CD4-positive, alpha-beta T cell treated with Interleukin-12 subunit alpha and Interleukin-12 subunit beta, for 1 hour (primary cell): Measurements from ENCODE around the gene ATXN1.
"Not testable (repeated sequence)": the region's sequence is repeated elsewhere in the genome, so short reads cannot be mapped to it uniquely, and the experiment has no call there.

Source experiments
- DNase-seq: peaks from one replicate; pipeline ENCODE4 v3.0.0-alpha.2; 2020

Gene ATXN1

GRCh38 chr6:16431106-16431505 lies 330.2 kb downstream of the ATXN1 start:
- DNase-seq: no peak

GRCh38 chr6:16430391-16431089 lies 330.7 kb downstream of the ATXN1 start:
- DNase-seq: no peak

DNA sequence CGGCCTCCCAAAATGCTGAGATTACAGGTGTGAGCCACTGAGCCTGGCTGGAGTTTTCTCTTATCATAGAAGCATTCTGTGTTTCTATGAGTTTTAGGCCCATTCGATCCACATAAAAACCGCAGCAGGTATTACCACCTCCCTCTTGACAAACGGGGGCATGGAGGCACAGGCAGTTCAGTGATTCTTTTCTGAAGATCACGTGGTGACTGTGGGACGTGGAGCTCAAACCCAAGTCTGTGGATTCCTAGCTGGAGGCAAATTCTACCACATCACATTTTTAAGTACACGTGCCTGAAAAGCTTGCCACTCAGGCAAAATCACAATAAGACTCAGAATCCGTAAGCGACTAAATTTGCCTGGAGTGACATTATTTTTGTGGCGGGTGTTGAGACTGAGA lies 331.6 kb downstream of the ATXN1 start:
- DNase-seq: no peak

DNA sequence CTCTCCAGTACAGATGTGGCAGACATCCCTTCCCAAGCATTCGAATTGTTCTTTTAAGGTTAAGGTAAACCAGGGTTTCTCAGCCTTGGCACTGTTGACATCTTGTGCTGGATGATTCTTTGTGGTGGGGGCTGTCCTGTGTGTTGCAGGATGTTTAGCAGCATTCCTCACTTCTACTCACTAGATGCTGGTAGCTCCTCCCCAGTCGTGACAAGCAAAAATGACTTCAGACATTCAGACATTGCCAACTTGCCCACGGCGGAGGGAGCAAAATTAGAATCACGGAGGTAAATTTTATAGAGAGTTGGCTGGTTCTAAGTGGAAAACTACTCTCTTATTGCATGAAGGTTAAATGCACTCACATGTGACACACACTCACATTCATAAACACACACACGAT lies 334.1 kb downstream of the ATXN1 start:
- no peak for DNase-seq

- no peak for DNase-seq
Measured at GRCh38 chr6:16425881-16426615, 335.2 kb downstream of the ATXN1 start.

- DNase-seq: no peak
Measured at GRCh38 chr6:16421462-16421960, 339.7 kb downstream of the ATXN1 start.

DNA sequence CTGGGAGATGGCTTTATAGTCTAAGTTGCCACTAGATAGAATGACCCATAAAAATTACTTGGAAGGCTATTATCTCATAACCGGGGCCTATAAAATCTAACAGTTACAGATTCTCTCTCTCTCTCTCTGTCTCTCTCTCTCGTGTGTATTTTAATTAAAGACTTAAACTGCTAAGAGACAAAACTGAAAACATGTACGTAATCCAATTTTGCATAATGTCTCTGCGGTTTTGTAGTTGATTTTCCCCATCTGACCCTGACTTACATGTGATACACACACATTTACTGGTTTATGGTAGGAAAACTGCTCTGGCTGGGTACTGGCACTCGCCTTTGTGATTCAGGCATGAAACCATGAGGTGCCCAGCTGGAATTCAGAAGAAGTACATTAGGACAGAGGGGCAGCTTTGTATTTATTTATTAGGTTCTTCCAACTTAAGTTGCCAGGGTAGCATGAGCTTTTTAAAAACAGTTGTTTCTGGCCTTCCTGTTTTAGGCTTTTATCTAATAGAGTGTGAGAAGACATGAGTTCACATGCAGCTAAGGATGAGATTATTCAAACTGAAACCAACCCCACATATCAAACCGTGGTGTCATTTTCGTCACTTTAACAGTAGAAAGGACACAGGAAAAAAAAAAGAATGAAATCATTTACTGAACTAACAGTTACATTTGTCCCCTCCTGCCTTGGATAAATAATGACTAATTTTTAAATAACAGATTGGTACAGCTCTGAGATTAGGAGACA lies 340.4 kb downstream of the ATXN1 start:
- peak; percentile 78 for DNase-seq

DNA sequence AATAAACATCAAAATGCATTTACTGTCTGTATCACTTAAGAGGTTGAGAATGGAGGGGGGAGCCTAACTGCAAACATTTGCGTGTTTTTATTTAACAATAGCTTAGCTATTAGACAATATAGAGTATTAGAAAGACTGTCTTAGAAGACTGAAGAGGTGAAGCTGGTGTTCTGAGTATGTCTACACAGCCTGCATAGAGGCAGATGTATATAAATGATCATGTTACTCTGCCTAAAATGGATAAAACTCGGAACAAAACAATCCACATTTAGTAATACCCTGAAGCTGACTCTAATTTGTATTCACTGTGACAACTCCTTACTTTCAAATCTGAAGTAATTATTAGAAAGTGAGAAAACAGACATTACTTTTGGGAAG lies 340.9 kb downstream of the ATXN1 start:
- no peak for DNase-seq

DNA sequence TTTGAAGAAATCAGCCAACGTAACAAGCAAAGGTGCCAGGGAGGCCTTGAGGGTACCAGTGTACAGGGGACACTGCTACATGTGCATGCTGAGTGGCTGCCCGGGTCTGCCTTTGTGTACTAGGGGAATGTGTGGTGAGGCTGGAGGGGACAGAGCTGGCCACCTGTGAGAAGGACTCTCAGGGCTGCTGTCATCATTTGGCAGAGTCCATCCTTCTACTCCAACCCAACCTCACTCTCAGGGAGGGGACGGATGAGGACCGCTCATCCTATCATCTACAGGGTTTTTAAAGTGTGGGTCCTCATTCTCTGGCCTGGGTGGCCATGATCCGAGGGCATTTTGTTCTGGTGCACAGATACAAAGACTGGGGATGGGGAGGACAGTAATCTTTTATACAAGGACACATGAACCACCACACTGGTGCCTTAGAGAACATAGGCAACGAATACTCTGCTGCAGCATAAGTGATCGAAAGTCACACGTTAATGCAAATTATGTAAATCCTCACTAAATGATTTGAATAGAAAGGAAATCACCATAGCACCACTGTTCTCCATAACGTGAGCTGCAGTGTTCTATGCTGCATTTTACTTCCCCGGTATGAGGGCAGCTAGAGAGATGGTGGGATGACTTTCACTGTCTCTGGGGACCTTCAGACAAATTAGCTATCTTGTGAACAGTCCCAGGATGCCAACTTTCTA lies 341.5 kb downstream of the ATXN1 start:
- no peak for DNase-seq

GRCh38 chr6:16418151-16418550 lies 343.1 kb downstream of the ATXN1 start:
- DNase-seq: no peak

DNA sequence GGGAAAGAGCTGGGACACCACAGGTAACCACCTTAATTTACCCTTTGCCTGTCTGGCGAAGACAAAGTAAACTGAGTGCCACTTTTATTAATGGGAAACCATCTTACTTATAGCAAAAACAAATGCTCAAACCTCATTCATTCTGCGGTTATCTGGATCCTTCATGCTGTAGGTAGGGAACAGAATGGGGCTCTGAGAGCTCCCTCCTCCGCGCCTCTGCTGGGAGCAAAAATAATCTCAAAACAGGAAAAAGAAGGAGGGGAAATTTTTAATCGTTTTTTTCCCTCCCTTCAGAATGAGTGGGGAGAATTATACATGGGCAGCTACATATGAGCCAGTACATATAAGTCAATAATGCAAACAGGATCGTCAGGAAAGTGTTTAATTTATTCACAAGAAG lies 345.6 kb downstream of the ATXN1 start:
- DNase-seq: no peak

- peak; percentile 41 for DNase-seq
Measured at GRCh38 chr6:16414205-16414604, 347.1 kb downstream of the ATXN1 start.

GRCh38 chr6:16413399-16413798 lies 347.9 kb downstream of the ATXN1 start:
- DNase-seq: peak; percentile 62

GRCh38 chr6:16412982-16413381 lies 348.3 kb downstream of the ATXN1 start:
- DNase-seq: no peak

GRCh38 chr6:16412171-16412570 lies 349.1 kb downstream of the ATXN1 start:
- DNase-seq: no peak

DNA sequence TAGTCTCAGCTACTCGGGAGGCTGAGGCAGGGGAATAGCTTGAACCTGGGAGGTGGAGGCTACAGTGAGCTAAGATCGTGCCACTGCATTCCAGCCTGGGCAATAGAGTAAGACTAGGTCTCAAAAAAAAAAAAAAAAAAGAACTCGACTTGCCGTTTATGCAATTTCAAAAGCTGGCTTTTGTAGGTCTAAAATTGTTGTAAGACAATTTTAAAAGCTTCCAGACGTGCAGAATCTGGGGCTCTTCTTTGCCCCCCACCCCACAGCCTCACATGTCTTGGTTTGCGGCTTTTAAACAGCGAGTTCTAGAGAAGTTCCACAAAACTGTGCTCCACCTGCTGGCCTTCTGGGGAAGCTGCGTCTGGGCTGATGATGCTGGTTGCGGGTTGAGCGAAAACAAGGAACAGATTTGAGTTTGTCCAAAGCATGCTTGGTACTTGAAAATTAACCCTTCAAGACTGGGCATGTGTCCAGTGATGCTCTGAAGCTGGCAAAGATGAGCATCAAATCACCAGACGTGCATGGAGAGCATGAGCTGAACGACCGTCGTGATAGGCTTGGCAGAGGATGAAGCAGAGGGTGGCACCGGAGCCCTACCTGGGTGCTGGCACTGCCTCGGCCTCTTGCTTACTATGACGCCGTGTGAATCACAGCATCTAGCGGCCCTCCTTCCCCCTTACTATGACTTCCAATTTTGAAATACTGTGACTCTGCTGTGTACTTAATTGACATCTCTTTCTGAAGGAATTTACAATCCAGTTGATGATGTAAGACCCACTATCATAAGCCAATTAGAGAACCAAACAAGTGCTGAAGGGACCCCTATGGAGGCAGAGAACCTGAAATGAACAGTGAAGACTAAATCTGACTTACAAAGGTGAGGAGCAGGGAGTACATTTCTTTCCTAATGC lies 351.5 kb downstream of the ATXN1 start:
- peak; percentile 65 for DNase-seq

- DNase-seq: no peak
Measured at GRCh38 chr6:16408766-16409165, 352.5 kb downstream of the ATXN1 start.

GRCh38 chr6:16406966-16407365 lies 354.3 kb downstream of the ATXN1 start:
- no peak for DNase-seq

DNA sequence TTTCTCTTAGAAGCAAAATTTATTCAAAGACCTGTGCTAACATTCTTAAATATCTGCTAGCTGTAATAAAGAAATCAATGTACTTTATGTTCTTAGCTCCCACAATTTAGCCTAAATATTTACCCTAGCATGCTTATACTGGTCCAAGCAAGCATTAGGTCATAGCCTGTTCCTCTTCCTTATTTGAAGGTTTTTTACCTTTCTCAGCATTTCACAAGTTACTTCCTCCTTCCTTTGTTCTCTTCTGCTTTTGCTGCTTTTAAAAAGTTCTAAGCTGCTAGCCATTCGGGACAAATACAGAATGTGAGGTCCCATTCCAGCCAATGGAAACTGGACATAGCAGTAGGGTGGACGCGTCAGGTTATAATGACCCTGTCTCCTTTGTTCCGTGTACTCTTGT lies 354.7 kb downstream of the ATXN1 start:
- DNase-seq: not testable (repeated sequence)

DNA sequence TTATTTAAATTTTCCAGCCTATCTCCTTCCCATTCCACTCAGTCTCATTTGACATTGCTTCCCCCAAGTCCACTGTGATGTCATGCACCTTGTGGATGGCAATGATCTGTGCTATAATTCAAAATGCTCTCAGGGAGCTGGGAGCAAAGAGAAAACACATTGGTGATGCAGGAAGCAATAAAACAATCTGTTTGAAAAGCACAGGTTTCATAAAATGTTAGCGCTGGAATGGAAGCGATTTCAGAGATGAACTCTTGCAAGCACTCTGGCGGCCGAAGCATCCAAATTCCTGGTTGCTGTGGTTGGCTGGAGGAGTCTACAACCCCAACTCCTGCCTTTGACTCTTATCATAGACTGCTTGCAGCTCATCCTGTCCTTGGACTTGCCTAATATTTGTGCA lies 355.9 kb downstream of the ATXN1 start:
- DNase-seq: no peak

DNA sequence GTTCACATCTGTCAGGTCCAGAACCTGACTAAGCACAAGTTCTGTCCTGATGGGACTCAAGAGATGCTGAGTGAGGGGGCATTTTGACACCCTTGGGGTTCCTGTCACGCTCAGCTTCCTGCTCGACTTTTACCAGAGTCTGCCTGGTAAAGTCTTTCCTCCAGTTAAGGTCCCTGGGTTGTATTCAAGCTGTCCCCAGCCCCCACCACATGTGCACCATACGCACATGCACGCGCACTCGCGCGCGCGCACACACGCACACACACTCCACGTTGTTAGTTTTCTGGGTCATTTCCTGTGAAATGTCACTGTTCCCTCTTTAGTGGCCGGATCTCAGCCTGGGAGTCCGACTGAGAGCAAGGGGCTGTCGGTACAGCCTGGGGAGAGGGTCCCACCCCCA lies 356.8 kb downstream of the ATXN1 start:
- DNase-seq: no peak

DNA sequence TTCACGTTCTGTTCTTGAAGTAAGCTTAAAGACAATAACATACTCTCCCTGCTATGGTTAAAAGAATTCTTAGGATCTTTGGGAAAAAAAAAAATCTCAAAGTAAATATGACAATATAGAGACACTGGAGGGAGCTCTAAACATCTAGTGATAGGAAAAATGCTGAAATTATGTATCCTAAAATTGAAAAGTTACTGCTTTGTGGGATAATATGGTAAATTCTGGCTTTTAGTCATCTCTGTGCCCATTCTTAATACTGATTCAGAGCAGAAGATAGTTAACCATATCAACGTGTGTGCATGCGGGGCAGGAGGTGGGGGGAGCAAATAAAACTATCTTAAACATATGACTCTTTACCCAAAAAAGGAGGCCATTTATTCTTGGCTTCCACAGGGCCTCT lies 357.4 kb downstream of the ATXN1 start:
- no peak for DNase-seq
